Heart right ventricle (tissue), 16 donors: ENCODE measurements around the gene LCAT. TPM values are rescaled to one million over a fixed set of nuclear protein-coding genes. Genes with fewer than 3 reads are reported as not detected.
"Not testable (repeated sequence)": the region's sequence is repeated elsewhere in the genome, so short reads cannot be mapped to it uniquely, and the experiment has no call there.

Experiments
- ATAC-seq, 8 donors: fragments of 200-7000 bp; cut with Tn5 transposase; one replicate each; pipeline ENCODE4 v1.9.1; 2020; ENCODE audit warnings: mild to moderate bottlenecking in 8 of 8, moderate library complexity in 8 of 8, moderate number of reproducible peaks in 1 of 8
- DNase-seq, 2 donors: peaks; one replicate each; pipeline ENCODE4 v3.0.0-alpha.2; 2020
- H3K27ac ChIP-seq, 10 donors: fragments of 200-600 bp; sonication (generic) in 2 of 10; one replicate each; pipeline versions ENCODE4 v1.5.0 to v1.8.0; 2020 to 2022; ENCODE audit warnings: mild to moderate bottlenecking in 3 of 10
- H3K27me3 ChIP-seq, 7 donors: fragments of 200-600 bp; one replicate each; pipeline ENCODE4 v1.8.0; 2021 to 2022; ENCODE audit warnings: mild to moderate bottlenecking in 2 of 7
- H3K36me3 ChIP-seq, 9 donors: fragments of 200-600 bp; sonication (generic) in 1 of 9; one replicate each; pipeline versions ENCODE4 v1.5.0 to v1.8.0; 2020 to 2022; ENCODE audit warnings: mild to moderate bottlenecking in 2 of 9
- H3K4me1 ChIP-seq, 9 donors: fragments of 200-600 bp; sonication (generic) in 1 of 9; one replicate each; pipeline versions ENCODE4 v1.5.0 to v1.8.0; 2020 to 2022; ENCODE audit warnings: mild to moderate bottlenecking in 4 of 9
- H3K4me3 ChIP-seq, 10 donors: fragments of 200-600 bp; sonication (generic) in 2 of 10; one replicate each; pipeline versions ENCODE4 v1.5.0 to v1.8.0; 2020 to 2022; ENCODE audit warnings: mild to moderate bottlenecking in 7 of 10, moderate library complexity in 2 of 10
- H3K9me3 ChIP-seq, 11 donors: fragments of 200-600 bp in 10 of 11; sonication (generic) in 2 of 11; one replicate each; pipeline versions ENCODE4 v1.5.0 to v1.8.0; 2013 to 2022; ENCODE audit warnings: mild to moderate bottlenecking in 2 of 11, control low read depth in 1 of 11, moderate library complexity in 1 of 11
- CTCF ChIP-seq, 9 donors: fragments of 200-600 bp; sonication (generic) in 2 of 9; IDR thresholded peaks; one replicate each; pipeline versions ENCODE4 v1.5.0 to v1.8.0; 2021 to 2022; ENCODE audit warnings: antibody characterized with exemption in 9 of 9, mild to moderate bottlenecking in 5 of 9, moderate library complexity in 1 of 9
- WGBS, 2 donors: extraction: QIAGEN DNeasy Blood & Tissue Kit; methylation state at CpG; one replicate each; pipeline ENCODE4 v1.1.7; 2013; ENCODE audit warnings: inconsistent platforms in 1 of 2; 5-methylcytosine and 5-hydroxymethylcytosine counted together
- intact Hi-C, 10 donors: fragments of 100-400 bp; cut with DNase I; formaldehyde crosslinking; loops; one replicate each; pipeline versions ENCODE4 v1.11.1 to v1.14.2; 2022
- polyA plus RNA-seq, 2 donors: library from polyadenylated mRNA; stranded (reverse); fragments of 200-250 nt; gene quantifications; one replicate each; pipeline ENCODE4 v1.2.3, GENCODE V29; 2013
- total RNA-seq, 10 donors: library from RNA; stranded (reverse); fragmentation: NEBNext Ultra II Directional in 3 of 10; extraction: Animal tissue kit (Norgen Biotek cat#: 25700) in 3 of 10; gene quantifications; one replicate each; pipeline versions ENCODE4 v1.2.1 to v1.2.4, GENCODE V29; 2021 to 2023
- donor health status: Arrhythmogenic right ventricular cardiomyopathy.
- donor health status: ischemic (EF 13 %, LVEDD 7.1; RV severe dilation, severe dysfunction).
- donor health status: healthy with polysubstance abuse.
- donor health status: DM: no; HTN: yes; CAD: no.
- donor health status: DM: no; HTN: no; CAD: no.
- donor health status: ischemic (EF 25% LVEDD 6.9; RV normal size, moderate dysfunction).
- donor health status: ischemic (EF 25% LVEDD 5.7; RV mildly dilated, moderate dysfunction).
- donor health status: healthy.
- donor health status: DM: yes; HTN: yes; CAD: no.
- donor health status: Ischemic cardiomyopathy.
- donor health status: ischemic (EF 35%, LVEDD 5.7; RV mildly dilated, moderate dysfunction).
- donor health status: nonischemic (EF 11% LVEDD 7.7; RV severe dilation, severe dysfunction).
- donor health status: DM: yes; HTN: yes; CAD: no.
- donor health status: PGD.
- donor health status: ischemic (EF 29% LVEDD 5.4; RV normal size, mild dysfunction).
- donor health status: nonischemic (EF 23%, LVEDD 6.1; RV moderate dilation, normal function).

LCAT gene
- total and polyA plus RNA-seq, 12 donors: 14.4 to 96.5 (median 20.6) TPM

DNA sequence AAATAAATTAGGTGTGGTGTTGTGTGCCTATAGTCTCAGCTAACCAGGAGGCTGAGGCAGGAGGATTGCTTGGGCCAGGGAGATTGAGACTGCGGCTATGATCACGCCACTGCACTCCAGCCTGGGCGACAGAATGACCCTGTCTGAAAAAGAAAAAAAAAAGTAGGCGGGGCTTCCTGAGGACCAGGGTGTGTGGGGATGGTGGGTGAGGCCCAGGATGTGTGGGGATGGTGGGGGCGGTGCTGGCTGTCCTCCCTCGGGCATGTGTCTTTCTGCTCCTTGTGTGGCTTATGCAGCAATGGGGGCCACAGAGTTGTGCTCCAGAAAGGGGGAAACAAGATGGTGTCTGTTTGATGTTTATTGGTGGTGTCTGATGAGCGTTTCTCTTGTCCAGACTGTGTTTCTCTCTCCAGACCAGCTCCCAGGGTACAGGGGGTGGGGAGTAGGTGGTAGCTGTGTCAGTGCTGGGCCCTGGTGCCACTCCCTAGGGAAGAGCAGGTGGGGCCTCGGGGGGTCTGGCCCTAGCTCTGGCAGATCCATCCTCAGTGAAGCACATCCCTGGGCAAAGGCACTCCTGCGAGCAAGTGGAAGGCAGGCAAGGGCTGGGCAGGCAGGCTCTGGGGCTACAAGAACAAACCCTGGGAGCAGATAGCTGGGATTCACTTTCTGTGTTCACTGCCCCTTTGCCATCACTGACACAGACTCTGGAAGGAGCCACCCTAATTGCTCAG, 2.3 kb downstream of the LCAT start:
- peak overlapping the region in 5 of 10 donors; percentile 21 to 83 (median 48) for H3K27ac ChIP-seq
- no peak for TF ChIP-seq CTCF (IDR thresholded peaks at IDR 0.05)
- no peak for DNase-seq
- H3K36me3 ChIP-seq: peaks cover 0 to 78% (median 51%) of the 10 kb centered on the region in 9 donors
- H3K27me3 ChIP-seq: no peaks in the 10 kb centered on the region
- ATAC-seq: no peak
- H3K9me3 ChIP-seq: no peaks in the 10 kb centered on the region
- 78 to 79% methylated on average over 9 of the region's 9 CpGs for WGBS, 2 donors
- no peak overlapping the region for H3K4me3 ChIP-seq
- peaks cover 17 to 82% (median 52%) of the 10 kb centered on the region in 9 donors for H3K4me1 ChIP-seq
- intact Hi-C loops: loop anchor here in 1 of 10 donors (10.0 kb wide), 1 partner anchor 397 kb away; no protein-coding TSS in a partner anchor

- Histone ChIP-seq H3K27ac (peak overlapping the region in 1 of 10 donors; percentile 15), H3K36me3 (peaks cover 0 to 68% (median 40%) of the 10 kb centered on the region in 9 donors)
Observed at GRCh38 chr16:67940446-67941089, 3.4 kb downstream of the LCAT start.

DNA sequence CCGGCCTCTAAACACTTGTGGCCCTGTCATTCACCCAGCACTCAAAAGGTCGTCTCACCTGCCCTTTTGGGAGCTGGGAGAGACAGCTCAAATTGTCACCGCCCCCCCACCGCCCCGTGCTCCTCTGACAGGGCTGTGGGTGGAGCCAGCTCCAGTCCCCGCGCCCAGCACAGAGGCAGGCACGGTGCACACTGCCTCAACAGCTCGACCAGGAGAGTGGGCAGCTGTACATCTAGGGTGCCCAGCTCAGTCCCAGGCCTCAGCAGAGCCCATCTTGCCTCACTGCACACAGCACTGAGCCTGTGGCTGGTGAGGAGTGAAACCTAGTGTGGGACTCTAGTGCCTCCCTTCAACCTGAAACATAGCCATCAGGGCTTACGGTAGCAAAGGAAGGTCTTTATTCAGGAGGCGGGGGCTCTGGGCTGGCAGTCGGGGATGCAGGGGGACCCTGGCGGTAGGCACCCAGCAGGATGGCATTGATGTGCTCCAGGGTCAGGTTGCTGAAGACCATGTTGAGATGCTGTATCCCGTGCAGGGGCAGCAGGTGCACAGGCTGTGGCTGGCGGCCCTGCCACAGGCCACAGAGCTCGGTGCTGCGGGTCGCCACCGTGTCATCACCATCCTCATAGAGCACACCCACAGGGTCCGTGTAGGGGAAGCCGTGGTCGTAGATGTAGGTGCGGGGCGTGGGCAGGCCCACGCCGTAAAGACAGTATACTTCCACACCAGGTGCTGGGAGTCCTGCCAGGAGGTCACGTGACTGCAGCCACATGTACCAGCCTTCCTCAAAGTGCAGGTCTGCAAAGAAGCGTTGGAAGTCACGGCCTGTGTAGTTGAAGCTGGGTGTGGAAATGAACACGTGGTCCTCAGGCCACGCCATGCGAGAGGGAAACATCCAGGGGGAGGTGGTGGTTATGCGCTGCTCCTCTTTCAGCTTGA, 4.1 kb downstream of the LCAT start:
- no peaks in the 10 kb centered on the region for H3K9me3 ChIP-seq
- H3K4me3 ChIP-seq: no peak overlapping the region
- WGBS, 2 donors: 74 to 79% methylated on average over 33 of the region's 33 CpGs
- no peaks in the 10 kb centered on the region for H3K27me3 ChIP-seq
- H3K36me3 ChIP-seq: peaks cover 0 to 65% (median 32%) of the 10 kb centered on the region in 9 donors
- H3K27ac ChIP-seq: peak overlapping the region in 1 of 10 donors; percentile 15
- no peak for DNase-seq
- ATAC-seq: no peak
- intact Hi-C loops: loop anchor here in 6 of 10 donors (5.0 to 10.0 kb wide), 5 partner anchors 53 to 415 kb away; partner anchors contain the start of gene RIPOR1 (in 3 of the 6)
- no peak for TF ChIP-seq CTCF (IDR thresholded peaks at IDR 0.05)
- H3K4me1 ChIP-seq: peaks cover 15 to 73% (median 47%) of the 10 kb centered on the region in 9 donors

More at GRCh38 chr16:67940446-67941089, 3.4 kb downstream of the LCAT start:
- Histone ChIP-seq H3K4me1 (peaks cover 17 to 73% (median 47%) of the 10 kb centered on the region in 9 donors), H3K4me3 (no peak overlapping the region), H3K9me3 (no peaks in the 10 kb centered on the region), H3K27me3 (no peaks in the 10 kb centered on the region)
- ATAC-seq: no peak
- WGBS, 2 donors: 95 to 97% methylated on average over 5 of the region's 5 CpGs
- intact Hi-C loops: loop anchor here in 1 of 10 donors (10.0 kb wide), 1 partner anchor 396 kb away; no protein-coding TSS in a partner anchor
- no peak for DNase-seq
- TF ChIP-seq CTCF (IDR thresholded peaks at IDR 0.05): no peak

DNA sequence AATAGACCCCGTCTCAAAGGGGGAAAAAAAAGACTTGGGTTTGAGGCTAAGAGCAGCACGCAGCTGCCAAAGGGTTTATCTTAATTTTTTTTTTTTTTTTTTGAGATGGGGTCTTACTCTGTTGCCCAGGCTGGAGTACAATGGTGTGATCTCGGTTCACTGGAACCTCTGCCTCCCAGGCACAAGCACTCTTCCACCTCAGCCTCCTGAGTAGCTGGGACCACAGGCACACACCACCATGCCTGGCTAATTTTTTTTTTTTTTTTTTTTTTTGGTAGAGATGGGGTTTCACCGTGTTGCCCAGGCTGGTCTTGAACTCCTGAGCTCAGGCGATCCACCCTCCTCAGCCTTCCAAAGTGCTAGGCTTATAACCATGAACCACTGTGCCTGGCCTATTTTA, 6.2 kb downstream of the LCAT start:
- intact Hi-C loops: loop anchor here in 5 of 10 donors (2.0 to 10.0 kb wide), 6 partner anchors 29 to 413 kb away; partner anchors contain the start of gene RIPOR1 (in 3 of the 5)
- DNase-seq, H3K4me3 ChIP-seq, H3K9me3 ChIP-seq, H3K27me3 ChIP-seq, ATAC-seq: not testable (repeated sequence)
- WGBS, 2 donors: 92 to 94% methylated on average over 5 of the region's 5 CpGs
- Histone ChIP-seq H3K4me1 (peaks cover 4 to 58% (median 37%) of the 10 kb centered on the region in 9 donors), H3K27ac (peak overlapping the region in 6 of 10 donors; percentile 88 to 98 (median 95)), H3K36me3 (peaks cover 0 to 62% (median 24%) of the 10 kb centered on the region in 9 donors)
